Measurements from ENCODE around the gene ZBTB48. TPM values are rescaled to one million over a fixed set of nuclear protein-coding genes. Genes with fewer than 3 reads are reported as not detected.

The ZBTB48 gene
- total RNA-seq, 1 experiment from 2014 or later, result 41.9 TPM

- TF ChIP-seq ZBTB33 (IDR thresholded peaks at IDR 0.05; ENCODE audit: extremely low read depth, insufficient replicate concordance, low read length) (no peak), EGR1 (IDR thresholded peaks at IDR 0.05; ENCODE audit: low read depth) (no peak), REST (IDR thresholded peaks at IDR 0.05; ENCODE audit: low read depth) (no peak), EZH2 (IDR thresholded peaks at IDR 0.05) (no peak), SIN3A (IDR thresholded peaks at IDR 0.05; ENCODE audit: low read depth) (no peak), CBX3 (IDR thresholded peaks at IDR 0.05; ENCODE audit: low read depth) (no peak)
Observed at GRCh38 chr1:6574818-6575217, 5.0 kb upstream of the ZBTB48 start (continued).

- BruUV-seq (replicated peaks), result no TSS peak
- H3K9me2 ChIP-seq (ENCODE audit: insufficient read depth), result no peaks in the 10 kb centered on the region
- H3K36me3 ChIP-seq (ENCODE audit: control insufficient read depth in 1 of 2, insufficient read depth in 2 of 2, low read length in 2 of 2), result peaks cover 0 to 2% of the 10 kb centered on the region in 2 experiments; a peak in 1 of 4 replicates
- no peaks in the 10 kb centered on the region for H3K9me3 ChIP-seq (ENCODE audit: control insufficient read depth in 1 of 2, insufficient read depth in 1 of 2, low read depth in 1 of 2, low read length in 2 of 2)
- H3K27ac ChIP-seq (ENCODE audit: low read depth, low read length), result no peak overlapping the region
- TF ChIP-seq EGR1 (IDR thresholded peaks at IDR 0.05; ENCODE audit: low read depth) (no peak), CTCF (IDR thresholded peaks at IDR 0.05 in 2 of 3, conservative IDR thresholded peaks at IDR 0.05 in 1 of 3; ENCODE audit: borderline replicate concordance in 1 of 3, insufficient read depth in 1 of 3, low read depth in 2 of 3, low read length in 2 of 3) (no peak)
- no peak overlapping the region for H3K9ac ChIP-seq (ENCODE audit: low read length)
- ChIA-PET CTCF (no interaction called here), RAD21 (ENCODE audit: low non-redundant PET in 1 of 2, low total read pairs in 2 of 2, uncharacterized antibody in 2 of 2, unreplicated experiment in 2 of 2) (no interaction called here), POLR2A (interaction anchor here (1.1 kb wide), 1 partner anchor 87 kb away, joined by 4 read pairs; the partner anchor contains the start of gene PLEKHG5)
- H3K4me3 ChIP-seq (replicated peaks in 1 of 2; ENCODE audit: low read depth in 1 of 2, low read length in 2 of 2), result no peak overlapping the region
- peaks cover 14 to 23% of the 10 kb centered on the region in 2 experiments for H3K4me1 ChIP-seq (ENCODE audit: control insufficient read depth in 1 of 2, insufficient read depth in 2 of 2, low read length in 2 of 2)
- DNase-seq (ENCODE audit: low read depth, low spot score) (no peak), ATAC-seq (no peak)
- intact Hi-C loops (cut with micrococcal nuclease), result no loop called here
- H3K27me3 ChIP-seq (ENCODE audit: insufficient read depth, low read length), result no peaks in the 10 kb centered on the region
- H3K4me2 ChIP-seq (ENCODE audit: low read length), result no peak overlapping the region
- H2AFZ ChIP-seq (ENCODE audit: low read depth, low read length, poor library complexity, severe bottlenecking), result no peak overlapping the region
- peaks cover 30% of the 10 kb centered on the region for H3K79me2 ChIP-seq (ENCODE audit: insufficient read depth, low read length)
- no peaks in the 10 kb centered on the region for H4K20me1 ChIP-seq (ENCODE audit: insufficient read depth)
Observed at GRCh38 chr1:6577831-6578525, 1.8 kb upstream of the ZBTB48 start.

Measured in HCT116 (cell line).